Measurements from ENCODE around the gene EXOC6B. TPM values are rescaled to one million over a fixed set of nuclear protein-coding genes. Genes with fewer than 3 reads are reported as not detected.

EXOC6B gene
- total RNA-seq, 1 experiment from 2014 or later, result 34.3 TPM

DNA sequence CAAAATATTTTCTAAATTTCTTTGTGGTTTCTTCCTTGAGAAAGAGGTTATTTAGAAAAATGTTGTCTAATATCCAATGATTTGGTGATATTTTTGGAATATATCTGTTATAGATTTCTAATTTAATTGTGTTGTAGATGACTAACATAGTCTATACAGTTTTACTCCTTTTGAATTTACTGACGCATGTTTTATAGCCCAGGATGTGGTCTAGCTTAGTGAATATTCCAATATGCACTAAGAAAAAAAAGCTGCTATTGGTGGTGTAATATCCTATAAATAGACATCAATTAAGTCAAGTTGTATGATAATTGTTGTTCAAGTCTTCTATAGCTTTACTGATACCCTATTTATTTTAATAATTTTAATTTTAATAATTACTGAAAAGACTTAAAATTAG lies 437.6 kb downstream of the EXOC6B start:
- DNase-seq, result no peak
- Histone ChIP-seq H3K4me1 (replicated peaks; ENCODE audit: insufficient read depth) (no peaks in the 10 kb centered on the region), H3K27ac (no peak overlapping the region), H3K4me2 (no peak overlapping the region), H2AFZ (no peak overlapping the region), H3K36me3 (ENCODE audit: low read depth) (no peaks in the 10 kb centered on the region), H3K4me3 (no peak overlapping the region), H3F3A (ENCODE audit: insufficient read depth, low read depth) (no peaks in the 10 kb centered on the region), H3K79me2 (ENCODE audit: low read depth) (no peaks in the 10 kb centered on the region), H3K9me2 (ENCODE audit: insufficient read depth) (no peaks in the 10 kb centered on the region), H3K27me3 (ENCODE audit: insufficient read depth, low read depth) (no peaks in the 10 kb centered on the region), H4K20me1 (ENCODE audit: insufficient read depth) (no peaks in the 10 kb centered on the region), H3K9me3 (ENCODE audit: insufficient read depth, low read depth) (no peaks in the 10 kb centered on the region)
- no TSS peak for BruUV-seq (replicated peaks)
- TF ChIP-seq, protein P1, sequence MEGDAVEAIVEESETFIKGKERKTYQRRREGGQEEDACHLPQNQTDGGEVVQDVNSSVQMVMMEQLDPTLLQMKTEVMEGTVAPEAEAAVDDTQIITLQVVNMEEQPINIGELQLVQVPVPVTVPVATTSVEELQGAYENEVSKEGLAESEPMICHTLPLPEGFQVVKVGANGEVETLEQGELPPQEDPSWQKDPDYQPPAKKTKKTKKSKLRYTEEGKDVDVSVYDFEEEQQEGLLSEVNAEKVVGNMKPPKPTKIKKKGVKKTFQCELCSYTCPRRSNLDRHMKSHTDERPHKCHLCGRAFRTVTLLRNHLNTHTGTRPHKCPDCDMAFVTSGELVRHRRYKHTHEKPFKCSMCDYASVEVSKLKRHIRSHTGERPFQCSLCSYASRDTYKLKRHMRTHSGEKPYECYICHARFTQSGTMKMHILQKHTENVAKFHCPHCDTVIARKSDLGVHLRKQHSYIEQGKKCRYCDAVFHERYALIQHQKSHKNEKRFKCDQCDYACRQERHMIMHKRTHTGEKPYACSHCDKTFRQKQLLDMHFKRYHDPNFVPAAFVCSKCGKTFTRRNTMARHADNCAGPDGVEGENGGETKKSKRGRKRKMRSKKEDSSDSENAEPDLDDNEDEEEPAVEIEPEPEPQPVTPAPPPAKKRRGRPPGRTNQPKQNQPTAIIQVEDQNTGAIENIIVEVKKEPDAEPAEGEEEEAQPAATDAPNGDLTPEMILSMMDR (conservative IDR thresholded peaks at IDR 0.05), result no peak
- TF ChIP-seq EZH2 (IDR thresholded peaks at IDR 0.05; ENCODE audit: low read depth), result no peak
- intact Hi-C loops (cut with micrococcal nuclease; ENCODE audit: unreplicated experiment), result no loop called here
- POLR2A ChIA-PET (ENCODE audit: unreplicated experiment), result no interaction called here
- CTCF ChIA-PET, result no interaction called here

DNA sequence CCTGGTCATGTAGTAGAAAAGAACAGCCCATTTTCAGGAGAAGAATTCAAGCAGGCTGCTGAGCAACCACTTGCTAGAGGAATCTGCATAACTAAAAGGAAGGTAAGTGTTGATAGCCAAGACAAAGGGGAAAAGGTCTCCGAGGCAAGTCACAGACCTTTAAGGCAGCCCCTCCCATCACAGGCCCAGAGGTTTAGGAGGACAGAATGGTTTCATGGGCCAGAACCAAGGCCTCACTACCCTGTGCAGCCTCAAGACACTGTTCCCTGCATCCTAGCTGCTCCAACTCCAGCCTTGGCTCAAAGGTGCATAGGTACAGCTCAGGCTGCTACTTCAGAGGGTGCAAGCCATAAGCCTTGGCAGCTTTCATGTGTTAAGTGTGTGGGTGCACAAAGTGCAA lies 439.5 kb downstream of the EXOC6B start:
- H3K9me3 ChIP-seq (ENCODE audit: insufficient read depth, low read depth), result 0 out of 2 replicates have a peak, but pooled peaks cover 4% of the 10 kb centered on the region
- H3K79me2 ChIP-seq (ENCODE audit: low read depth), result no peaks in the 10 kb centered on the region
- CTCF ChIA-PET, result no interaction called here
- H3K27me3 ChIP-seq (ENCODE audit: insufficient read depth, low read depth), result no peaks in the 10 kb centered on the region
- H3K36me3 ChIP-seq (ENCODE audit: low read depth), result no peaks in the 10 kb centered on the region
- POLR2A ChIA-PET (ENCODE audit: unreplicated experiment), result no interaction called here
- H4K20me1 ChIP-seq (ENCODE audit: insufficient read depth), result no peaks in the 10 kb centered on the region
- BruUV-seq (replicated peaks), result no TSS peak
- DNase-seq, result no peak
- no peaks in the 10 kb centered on the region for H3K4me1 ChIP-seq (replicated peaks; ENCODE audit: insufficient read depth)
- no peak for TF ChIP-seq EZH2 (IDR thresholded peaks at IDR 0.05; ENCODE audit: low read depth)
- TF ChIP-seq, protein P1 (conservative IDR thresholded peaks at IDR 0.05), result no peak
- no peaks in the 10 kb centered on the region for H3K9me2 ChIP-seq (ENCODE audit: insufficient read depth)
- no peaks in the 10 kb centered on the region for H3F3A ChIP-seq (ENCODE audit: insufficient read depth, low read depth)
- intact Hi-C loops (cut with micrococcal nuclease; ENCODE audit: unreplicated experiment), result no loop called here
- no peak overlapping the region for H3K27ac ChIP-seq
- H3K4me3 ChIP-seq, result no peak overlapping the region
- H2AFZ ChIP-seq, result no peak overlapping the region
- no peak overlapping the region for H3K4me2 ChIP-seq

DNA sequence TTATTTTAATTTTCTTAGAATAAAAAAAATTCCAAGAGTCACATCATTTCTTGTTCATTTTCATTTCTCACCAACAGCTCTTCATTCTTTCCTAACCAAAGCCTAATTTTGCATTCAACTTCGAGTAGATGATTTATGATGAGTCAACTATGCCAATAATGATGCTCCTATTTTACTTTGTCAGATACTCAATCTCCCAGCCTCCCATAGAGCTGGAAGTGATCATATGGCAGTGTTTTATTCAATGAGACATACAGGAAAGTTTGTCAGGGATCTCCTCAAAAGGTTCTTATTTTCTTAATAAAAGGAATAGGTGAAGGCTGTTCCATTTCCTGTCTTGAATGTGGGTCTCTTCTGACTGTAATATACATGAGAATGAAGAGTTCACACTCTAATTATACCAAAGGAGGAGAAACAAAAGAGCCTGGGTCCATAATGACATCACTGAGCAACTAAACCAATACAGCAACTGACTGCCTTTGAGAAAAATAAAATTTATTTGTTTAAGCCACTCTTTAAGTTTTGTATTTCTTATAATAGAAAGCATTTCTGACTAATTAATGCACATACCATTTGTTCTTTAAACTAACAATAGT lies 447.0 kb downstream of the EXOC6B start:
- no peaks in the 10 kb centered on the region for H3K27me3 ChIP-seq (ENCODE audit: insufficient read depth, low read depth)
- H3K4me1 ChIP-seq (replicated peaks; ENCODE audit: insufficient read depth), result no peaks in the 10 kb centered on the region
- H3K4me3 ChIP-seq, result no peak overlapping the region
- H2AFZ ChIP-seq, result no peak overlapping the region
- ChIA-PET CTCF (no interaction called here), POLR2A (ENCODE audit: unreplicated experiment) (no interaction called here)
- no peaks in the 10 kb centered on the region for H3K9me2 ChIP-seq (ENCODE audit: insufficient read depth)
- H3K36me3 ChIP-seq (ENCODE audit: low read depth), result 0 out of 2 replicates have a peak, but pooled peaks cover 3% of the 10 kb centered on the region
- no TSS peak for BruUV-seq (replicated peaks)
- no peak for TF ChIP-seq EZH2 (IDR thresholded peaks at IDR 0.05; ENCODE audit: low read depth)
- TF ChIP-seq, protein P1 (conservative IDR thresholded peaks at IDR 0.05), result no peak
- no peak overlapping the region for H3K4me2 ChIP-seq
- no peak for DNase-seq
- H3K9me3 ChIP-seq (ENCODE audit: insufficient read depth, low read depth), result peaks cover 4% of the 10 kb centered on the region; the same call in 1 of the 2 replicates
- no peaks in the 10 kb centered on the region for H3K79me2 ChIP-seq (ENCODE audit: low read depth)
- H3K27ac ChIP-seq, result no peak overlapping the region
- H3F3A ChIP-seq (ENCODE audit: insufficient read depth, low read depth), result no peaks in the 10 kb centered on the region
- intact Hi-C loops (cut with micrococcal nuclease; ENCODE audit: unreplicated experiment), result no loop called here
- H4K20me1 ChIP-seq (ENCODE audit: insufficient read depth), result no peaks in the 10 kb centered on the region
